Measurements from ENCODE around the gene EDRF1. TPM values are rescaled to one million over a fixed set of nuclear protein-coding genes. Genes with fewer than 3 reads are reported as not detected.
"Not testable (repeated sequence)": the region's sequence is repeated elsewhere in the genome, so short reads cannot be mapped to it uniquely, and the experiment has no call there.

EDRF1 gene
- total and polyA plus RNA-seq, 2 experiments from 2014 or later: 10.1 to 28.9 TPM

DNA sequence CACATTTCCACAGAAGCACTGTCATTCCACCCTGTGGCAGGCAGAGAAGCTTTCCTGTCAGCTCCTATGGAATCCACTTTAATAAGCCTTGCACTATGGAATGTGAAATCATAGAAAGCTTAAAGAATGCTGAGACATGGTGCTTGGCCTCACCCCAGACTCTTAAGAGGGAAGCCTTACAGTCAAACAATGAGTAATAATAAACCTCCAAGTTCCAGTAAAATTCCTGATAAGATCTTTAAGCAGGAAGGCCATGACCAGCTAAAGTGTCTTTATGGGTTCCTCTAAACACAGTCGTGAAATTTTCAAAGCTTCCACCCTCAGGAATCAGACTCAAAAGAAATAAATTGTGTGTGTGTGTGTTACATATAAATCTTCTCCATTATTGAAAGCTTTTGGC lies 24.6 kb upstream of the EDRF1 start:
- H3K79me2 ChIP-seq: no peaks in the 10 kb centered on the region
- 34% methylated on average over 1 of the region's 1 CpG for WGBS (ENCODE audit: low lambda C conversion rate, missing lambda C conversion rate)
- TF ChIP-seq EZH2 (IDR thresholded peaks at IDR 0.05; ENCODE audit: borderline replicate concordance) (no peak), EZH2phosphoT487 (IDR thresholded peaks at IDR 0.05; ENCODE audit: low read depth, severe bottlenecking, unreplicated experiment) (no peak)
- TF ChIP-seq, protein P1, sequence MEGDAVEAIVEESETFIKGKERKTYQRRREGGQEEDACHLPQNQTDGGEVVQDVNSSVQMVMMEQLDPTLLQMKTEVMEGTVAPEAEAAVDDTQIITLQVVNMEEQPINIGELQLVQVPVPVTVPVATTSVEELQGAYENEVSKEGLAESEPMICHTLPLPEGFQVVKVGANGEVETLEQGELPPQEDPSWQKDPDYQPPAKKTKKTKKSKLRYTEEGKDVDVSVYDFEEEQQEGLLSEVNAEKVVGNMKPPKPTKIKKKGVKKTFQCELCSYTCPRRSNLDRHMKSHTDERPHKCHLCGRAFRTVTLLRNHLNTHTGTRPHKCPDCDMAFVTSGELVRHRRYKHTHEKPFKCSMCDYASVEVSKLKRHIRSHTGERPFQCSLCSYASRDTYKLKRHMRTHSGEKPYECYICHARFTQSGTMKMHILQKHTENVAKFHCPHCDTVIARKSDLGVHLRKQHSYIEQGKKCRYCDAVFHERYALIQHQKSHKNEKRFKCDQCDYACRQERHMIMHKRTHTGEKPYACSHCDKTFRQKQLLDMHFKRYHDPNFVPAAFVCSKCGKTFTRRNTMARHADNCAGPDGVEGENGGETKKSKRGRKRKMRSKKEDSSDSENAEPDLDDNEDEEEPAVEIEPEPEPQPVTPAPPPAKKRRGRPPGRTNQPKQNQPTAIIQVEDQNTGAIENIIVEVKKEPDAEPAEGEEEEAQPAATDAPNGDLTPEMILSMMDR (IDR thresholded peaks at IDR 0.05; ENCODE audit: poor library complexity): no peak
- H3K27ac ChIP-seq: no peak overlapping the region
- no peak overlapping the region for H3K4me2 ChIP-seq
- no peak overlapping the region for H3K4me3 ChIP-seq
- no peaks in the 10 kb centered on the region for H4K20me1 ChIP-seq (ENCODE audit: insufficient read depth, poor library complexity, severe bottlenecking)
- no peaks in the 10 kb centered on the region for H3K9me3 ChIP-seq (ENCODE audit: low read depth)
- H2AFZ ChIP-seq: no peak overlapping the region
- no peaks in the 10 kb centered on the region for H3K27me3 ChIP-seq
- no peaks in the 10 kb centered on the region for H3K36me3 ChIP-seq (replicated peaks; ENCODE audit: insufficient read depth, low read depth)
- DNase-seq (ENCODE audit: low spot score): peak; percentile 24
- H3K9me2 ChIP-seq (replicated peaks; ENCODE audit: insufficient read depth): no peaks in the 10 kb centered on the region
- peaks cover 28% of the 10 kb centered on the region for H3K4me1 ChIP-seq (ENCODE audit: insufficient read depth)

DNA sequence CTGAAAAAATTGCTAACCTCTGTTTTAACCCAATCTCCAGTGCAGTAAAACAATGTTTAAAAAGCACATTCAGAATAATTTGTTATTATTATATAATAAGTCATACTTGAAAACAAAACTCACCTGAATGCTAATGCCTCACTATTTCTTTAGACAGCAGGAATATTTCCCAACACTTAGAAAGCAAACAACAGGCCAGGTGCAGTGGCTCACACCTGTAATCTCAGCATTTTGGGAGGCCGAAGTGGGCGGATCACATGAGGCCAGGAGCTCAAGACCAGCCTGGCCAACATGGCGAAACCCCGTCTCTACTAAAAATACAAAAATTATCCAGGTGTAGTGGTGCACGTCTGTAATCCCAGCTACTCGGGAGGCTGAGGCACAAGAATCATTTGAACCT lies 22.6 kb upstream of the EDRF1 start:
- not testable (repeated sequence) for H4K20me1 ChIP-seq (ENCODE audit: insufficient read depth, poor library complexity, severe bottlenecking); H3K4me2 ChIP-seq; H3K4me3 ChIP-seq; H3K27me3 ChIP-seq; DNase-seq (ENCODE audit: low spot score); H3K9me2 ChIP-seq (replicated peaks; ENCODE audit: insufficient read depth); H3K27ac ChIP-seq; H3K79me2 ChIP-seq; H3K9me3 ChIP-seq (ENCODE audit: low read depth); H2AFZ ChIP-seq; H3K36me3 ChIP-seq (replicated peaks; ENCODE audit: insufficient read depth, low read depth)
- WGBS (ENCODE audit: low lambda C conversion rate, missing lambda C conversion rate): 94% methylated on average over 6 of the region's 6 CpGs
- peaks cover 12% of the 10 kb centered on the region for H3K4me1 ChIP-seq (ENCODE audit: insufficient read depth)

DNA sequence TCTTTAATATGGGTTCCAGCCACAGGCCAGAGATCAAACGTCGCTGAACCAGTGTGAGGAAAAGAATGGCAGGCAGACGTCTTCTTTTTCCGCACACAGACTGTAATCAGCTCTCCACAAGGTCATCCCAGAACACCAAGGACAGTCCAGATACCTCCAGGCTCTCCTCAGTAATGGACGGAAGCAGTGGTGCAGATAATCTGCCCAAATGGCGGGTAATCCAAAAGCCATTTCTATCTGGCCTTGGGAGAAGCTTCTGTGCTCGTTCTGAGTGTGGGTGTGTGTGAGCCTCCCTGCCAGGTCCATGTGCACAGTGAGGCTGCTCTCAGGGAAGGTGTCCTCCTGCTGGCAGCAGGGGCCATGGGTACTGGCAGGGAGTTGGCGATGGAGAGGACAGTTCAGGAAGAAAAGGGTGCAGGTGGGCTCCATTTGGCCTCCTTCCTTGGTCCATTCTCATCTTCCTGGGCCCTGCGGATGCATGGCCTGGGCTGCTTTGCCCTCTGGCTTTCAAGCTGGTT lies 21.0 kb upstream of the EDRF1 start:
- no peaks in the 10 kb centered on the region for H4K20me1 ChIP-seq (ENCODE audit: insufficient read depth, poor library complexity, severe bottlenecking)
- peaks cover 7% of the 10 kb centered on the region for H3K4me1 ChIP-seq (ENCODE audit: insufficient read depth)
- no peaks in the 10 kb centered on the region for H3K9me2 ChIP-seq (replicated peaks; ENCODE audit: insufficient read depth)
- H3K36me3 ChIP-seq (replicated peaks; ENCODE audit: insufficient read depth, low read depth): no peaks in the 10 kb centered on the region
- H2AFZ ChIP-seq: no peak overlapping the region
- no peaks in the 10 kb centered on the region for H3K79me2 ChIP-seq
- 88% methylated on average over 9 of the region's 9 CpGs for WGBS (ENCODE audit: low lambda C conversion rate, missing lambda C conversion rate)
- H3K27ac ChIP-seq: no peak overlapping the region
- TF ChIP-seq EZH2 (IDR thresholded peaks at IDR 0.05; ENCODE audit: borderline replicate concordance) (no peak), EZH2phosphoT487 (IDR thresholded peaks at IDR 0.05; ENCODE audit: low read depth, severe bottlenecking, unreplicated experiment) (no peak)
- TF ChIP-seq, protein P1 (IDR thresholded peaks at IDR 0.05; ENCODE audit: poor library complexity): no peak
- H3K9me3 ChIP-seq (ENCODE audit: low read depth): no peaks in the 10 kb centered on the region
- no peak overlapping the region for H3K4me2 ChIP-seq
- H3K4me3 ChIP-seq: no peak overlapping the region
- DNase-seq (ENCODE audit: low spot score): no peak
- H3K27me3 ChIP-seq: no peaks in the 10 kb centered on the region

DNA sequence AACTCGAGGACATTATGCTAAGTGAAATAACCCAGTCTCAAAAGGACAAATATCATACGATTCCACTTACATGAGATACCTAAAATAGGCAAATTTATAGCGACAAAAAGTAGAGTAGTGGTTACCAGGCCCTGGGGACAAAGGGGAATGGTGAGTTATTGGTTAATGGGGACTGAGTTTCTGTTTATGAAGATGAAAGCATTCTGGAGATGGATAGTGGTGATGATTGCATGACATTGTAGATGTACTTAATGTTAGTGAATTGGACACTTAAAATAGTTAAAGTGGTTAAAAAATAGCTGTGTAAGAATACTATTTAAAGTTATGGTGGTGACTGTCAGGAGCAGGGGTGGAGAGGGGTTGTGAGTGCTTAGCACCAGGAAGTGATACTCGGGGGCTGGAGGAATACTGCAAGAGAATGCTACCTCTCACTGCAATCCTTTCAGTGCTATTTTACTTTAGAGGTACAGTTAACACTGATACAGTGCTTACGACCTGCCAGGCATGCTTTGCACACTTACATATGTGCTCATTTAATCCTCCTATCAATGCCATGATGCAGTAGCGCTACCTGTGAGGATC lies 19.9 kb upstream of the EDRF1 start:
- Histone ChIP-seq H2AFZ (no peak overlapping the region), H3K79me2 (no peaks in the 10 kb centered on the region), H3K9me2 (replicated peaks; ENCODE audit: insufficient read depth) (no peaks in the 10 kb centered on the region), H3K4me2 (no peak overlapping the region), H3K4me1 (ENCODE audit: insufficient read depth) (peaks cover 7% of the 10 kb centered on the region), H3K4me3 (no peak overlapping the region), H3K27me3 (no peaks in the 10 kb centered on the region), H3K36me3 (replicated peaks; ENCODE audit: insufficient read depth, low read depth) (no peaks in the 10 kb centered on the region), H3K27ac (no peak overlapping the region), H4K20me1 (ENCODE audit: insufficient read depth, poor library complexity, severe bottlenecking) (no peaks in the 10 kb centered on the region), H3K9me3 (ENCODE audit: low read depth) (no peaks in the 10 kb centered on the region)
- DNase-seq (ENCODE audit: low spot score): no peak
- 77% methylated on average over 6 of the region's 6 CpGs for WGBS (ENCODE audit: low lambda C conversion rate, missing lambda C conversion rate)
- TF ChIP-seq EZH2 (IDR thresholded peaks at IDR 0.05; ENCODE audit: borderline replicate concordance): no peak

Measured in hepatocyte (in vitro differentiated cells).